ENCODE measurements around the gene STON2. TPM values are rescaled to one million over a fixed set of nuclear protein-coding genes. Genes with fewer than 3 reads are reported as not detected.

Gene STON2
- total RNA-seq, 1 donor from 2014 or later: 30.8 TPM

- Histone ChIP-seq H3K27me3 (ENCODE audit: control insufficient read depth in 3 of 3, insufficient read depth in 3 of 3, low read length in 3 of 3) (no peaks in the 10 kb centered on the region), H3K27ac (ENCODE audit: low read depth, low read length) (no peak overlapping the region), H3K4me3 (ENCODE audit: low read length in 3 of 3) (no peak overlapping the region), H3K36me3 (ENCODE audit: control insufficient read depth in 3 of 3, insufficient read depth in 3 of 3, low read length in 3 of 3) (no peaks in the 10 kb centered on the region), H3K9ac (ENCODE audit: low read depth in 1 of 3, low read length in 3 of 3) (no peak overlapping the region), H3K4me1 (ENCODE audit: control insufficient read depth in 3 of 3, insufficient read depth in 3 of 3, low read length in 3 of 3) (peaks cover 3 to 9% (median 6%) of the 10 kb centered on the region in 3 donors), H3K9me3 (ENCODE audit: control insufficient read depth in 3 of 3, low read length in 3 of 3) (no peaks in the 10 kb centered on the region)
Measured at GRCh38 chr14:81314443-81315175, 85.5 kb downstream of the STON2 start.

GRCh38 chr14:81313775-81314429 is 86.2 kb downstream of the STON2 start:
- H3K36me3 ChIP-seq (ENCODE audit: control insufficient read depth in 3 of 3, insufficient read depth in 3 of 3, low read length in 3 of 3): no peaks in the 10 kb centered on the region
- H3K27me3 ChIP-seq (ENCODE audit: control insufficient read depth in 3 of 3, insufficient read depth in 3 of 3, low read length in 3 of 3): no peaks in the 10 kb centered on the region
- H3K4me3 ChIP-seq (ENCODE audit: low read length in 3 of 3): no peak overlapping the region
- H3K27ac ChIP-seq (ENCODE audit: low read depth, low read length): no peak overlapping the region
- H3K9ac ChIP-seq (ENCODE audit: low read depth in 1 of 3, low read length in 3 of 3): no peak overlapping the region
- peaks cover 3 to 9% (median 6%) of the 10 kb centered on the region in 3 donors for H3K4me1 ChIP-seq (ENCODE audit: control insufficient read depth in 3 of 3, insufficient read depth in 3 of 3, low read length in 3 of 3)
- H3K9me3 ChIP-seq (ENCODE audit: control insufficient read depth in 3 of 3, low read length in 3 of 3): no peaks in the 10 kb centered on the region

- peaks cover 3 to 9% (median 6%) of the 10 kb centered on the region in 3 donors for H3K4me1 ChIP-seq (ENCODE audit: control insufficient read depth in 3 of 3, insufficient read depth in 3 of 3, low read length in 3 of 3)
- H3K36me3 ChIP-seq (ENCODE audit: control insufficient read depth in 3 of 3, insufficient read depth in 3 of 3, low read length in 3 of 3): no peaks in the 10 kb centered on the region
- no peaks in the 10 kb centered on the region for H3K9me3 ChIP-seq (ENCODE audit: control insufficient read depth in 3 of 3, low read length in 3 of 3)
- no peak overlapping the region for H3K27ac ChIP-seq (ENCODE audit: low read depth, low read length)
- H3K9ac ChIP-seq (ENCODE audit: low read depth in 1 of 3, low read length in 3 of 3): no peak overlapping the region
- H3K4me3 ChIP-seq (ENCODE audit: low read length in 3 of 3): no peak overlapping the region
- H3K27me3 ChIP-seq (ENCODE audit: control insufficient read depth in 3 of 3, insufficient read depth in 3 of 3, low read length in 3 of 3): no peaks in the 10 kb centered on the region
Measured at GRCh38 chr14:81313200-81313599, 86.9 kb downstream of the STON2 start.

- no peaks in the 10 kb centered on the region for H3K9me3 ChIP-seq (ENCODE audit: control insufficient read depth in 3 of 3, low read length in 3 of 3)
- no peaks in the 10 kb centered on the region for H3K36me3 ChIP-seq (ENCODE audit: control insufficient read depth in 3 of 3, insufficient read depth in 3 of 3, low read length in 3 of 3)
- H3K27ac ChIP-seq (ENCODE audit: low read depth, low read length): no peak overlapping the region
- no peaks in the 10 kb centered on the region for H3K27me3 ChIP-seq (ENCODE audit: control insufficient read depth in 3 of 3, insufficient read depth in 3 of 3, low read length in 3 of 3)
- no peak overlapping the region for H3K9ac ChIP-seq (ENCODE audit: low read depth in 1 of 3, low read length in 3 of 3)
- H3K4me1 ChIP-seq (ENCODE audit: control insufficient read depth in 3 of 3, insufficient read depth in 3 of 3, low read length in 3 of 3): peaks cover 3 to 9% (median 6%) of the 10 kb centered on the region in 3 donors
- no peak overlapping the region for H3K4me3 ChIP-seq (ENCODE audit: low read length in 3 of 3)
Measured at GRCh38 chr14:81312289-81312876, 87.7 kb downstream of the STON2 start.

- H3K36me3 ChIP-seq (ENCODE audit: control insufficient read depth in 3 of 3, insufficient read depth in 3 of 3, low read length in 3 of 3): no peaks in the 10 kb centered on the region
- no peaks in the 10 kb centered on the region for H3K27me3 ChIP-seq (ENCODE audit: control insufficient read depth in 3 of 3, insufficient read depth in 3 of 3, low read length in 3 of 3)
- H3K9ac ChIP-seq (ENCODE audit: low read depth in 1 of 3, low read length in 3 of 3): no peak overlapping the region
- no peak overlapping the region for H3K4me3 ChIP-seq (ENCODE audit: low read length in 3 of 3)
- no peaks in the 10 kb centered on the region for H3K9me3 ChIP-seq (ENCODE audit: control insufficient read depth in 3 of 3, low read length in 3 of 3)
- H3K4me1 ChIP-seq (ENCODE audit: control insufficient read depth in 3 of 3, insufficient read depth in 3 of 3, low read length in 3 of 3): peaks cover 3 to 9% (median 6%) of the 10 kb centered on the region in 3 donors
- H3K27ac ChIP-seq (ENCODE audit: low read depth, low read length): no peak overlapping the region
Measured at GRCh38 chr14:81311778-81312177, 88.3 kb downstream of the STON2 start.

GRCh38 chr14:81311141-81311540 is 89.0 kb downstream of the STON2 start:
- no peak overlapping the region for H3K9ac ChIP-seq (ENCODE audit: low read depth in 1 of 3, low read length in 3 of 3)
- no peak overlapping the region for H3K4me3 ChIP-seq (ENCODE audit: low read length in 3 of 3)
- no peak overlapping the region for H3K27ac ChIP-seq (ENCODE audit: low read depth, low read length)
- no peaks in the 10 kb centered on the region for H3K36me3 ChIP-seq (ENCODE audit: control insufficient read depth in 3 of 3, insufficient read depth in 3 of 3, low read length in 3 of 3)
- no peaks in the 10 kb centered on the region for H3K27me3 ChIP-seq (ENCODE audit: control insufficient read depth in 3 of 3, insufficient read depth in 3 of 3, low read length in 3 of 3)
- no peaks in the 10 kb centered on the region for H3K9me3 ChIP-seq (ENCODE audit: control insufficient read depth in 3 of 3, low read length in 3 of 3)
- H3K4me1 ChIP-seq (ENCODE audit: control insufficient read depth in 3 of 3, insufficient read depth in 3 of 3, low read length in 3 of 3): peaks cover 3 to 9% (median 6%) of the 10 kb centered on the region in 3 donors

GRCh38 chr14:81310606-81311005 is 89.5 kb downstream of the STON2 start:
- Histone ChIP-seq H3K4me1 (ENCODE audit: control insufficient read depth in 3 of 3, insufficient read depth in 3 of 3, low read length in 3 of 3) (peaks cover 3 to 8% (median 6%) of the 10 kb centered on the region in 3 donors), H3K27ac (ENCODE audit: low read depth, low read length) (no peak overlapping the region), H3K4me3 (ENCODE audit: low read length in 3 of 3) (no peak overlapping the region), H3K27me3 (ENCODE audit: control insufficient read depth in 3 of 3, insufficient read depth in 3 of 3, low read length in 3 of 3) (no peaks in the 10 kb centered on the region), H3K9me3 (ENCODE audit: control insufficient read depth in 3 of 3, low read length in 3 of 3) (no peaks in the 10 kb centered on the region), H3K36me3 (ENCODE audit: control insufficient read depth in 3 of 3, insufficient read depth in 3 of 3, low read length in 3 of 3) (no peaks in the 10 kb centered on the region), H3K9ac (ENCODE audit: low read depth in 1 of 3, low read length in 3 of 3) (no peak overlapping the region)

- Histone ChIP-seq H3K27me3 (ENCODE audit: control insufficient read depth in 3 of 3, insufficient read depth in 3 of 3, low read length in 3 of 3) (no peaks in the 10 kb centered on the region), H3K4me3 (ENCODE audit: low read length in 3 of 3) (no peak overlapping the region), H3K27ac (ENCODE audit: low read depth, low read length) (no peak overlapping the region), H3K4me1 (ENCODE audit: control insufficient read depth in 3 of 3, insufficient read depth in 3 of 3, low read length in 3 of 3) (peaks cover 3 to 6% (median 4%) of the 10 kb centered on the region in 3 donors), H3K36me3 (ENCODE audit: control insufficient read depth in 3 of 3, insufficient read depth in 3 of 3, low read length in 3 of 3) (peaks cover 0 to 3% (median 0%) of the 10 kb centered on the region in 3 donors), H3K9ac (ENCODE audit: low read depth in 1 of 3, low read length in 3 of 3) (no peak overlapping the region), H3K9me3 (ENCODE audit: control insufficient read depth in 3 of 3, low read length in 3 of 3) (no peaks in the 10 kb centered on the region)
Measured at GRCh38 chr14:81309511-81309910, 90.6 kb downstream of the STON2 start.

- Histone ChIP-seq H3K27ac (ENCODE audit: low read depth, low read length) (no peak overlapping the region), H3K9ac (ENCODE audit: low read depth in 1 of 3, low read length in 3 of 3) (no peak overlapping the region), H3K4me3 (ENCODE audit: low read length in 3 of 3) (no peak overlapping the region), H3K27me3 (ENCODE audit: control insufficient read depth in 3 of 3, insufficient read depth in 3 of 3, low read length in 3 of 3) (no peaks in the 10 kb centered on the region), H3K4me1 (ENCODE audit: control insufficient read depth in 3 of 3, insufficient read depth in 3 of 3, low read length in 3 of 3) (peaks cover 4 to 17% (median 9%) of the 10 kb centered on the region in 3 donors), H3K9me3 (ENCODE audit: control insufficient read depth in 3 of 3, low read length in 3 of 3) (no peaks in the 10 kb centered on the region), H3K36me3 (ENCODE audit: control insufficient read depth in 3 of 3, insufficient read depth in 3 of 3, low read length in 3 of 3) (peaks cover 0 to 3% (median 0%) of the 10 kb centered on the region in 3 donors)
Measured at GRCh38 chr14:81305743-81306142, 94.4 kb downstream of the STON2 start.

GRCh38 chr14:81305065-81305464 is 95.1 kb downstream of the STON2 start:
- Histone ChIP-seq H3K4me1 (ENCODE audit: control insufficient read depth in 3 of 3, insufficient read depth in 3 of 3, low read length in 3 of 3) (peaks cover 4 to 17% (median 9%) of the 10 kb centered on the region in 3 donors), H3K27ac (ENCODE audit: low read depth, low read length) (no peak overlapping the region), H3K27me3 (ENCODE audit: control insufficient read depth in 3 of 3, insufficient read depth in 3 of 3, low read length in 3 of 3) (no peaks in the 10 kb centered on the region), H3K36me3 (ENCODE audit: control insufficient read depth in 3 of 3, insufficient read depth in 3 of 3, low read length in 3 of 3) (peaks cover 0 to 3% (median 0%) of the 10 kb centered on the region in 3 donors), H3K9me3 (ENCODE audit: control insufficient read depth in 3 of 3, low read length in 3 of 3) (no peaks in the 10 kb centered on the region), H3K9ac (ENCODE audit: low read depth in 1 of 3, low read length in 3 of 3) (no peak overlapping the region), H3K4me3 (ENCODE audit: low read length in 3 of 3) (no peak overlapping the region)
